Endothelial cell of umbilical vein (primary cell): ENCODE results near the gene MICALL2. TPM values are rescaled to one million over a fixed set of nuclear protein-coding genes. Genes with fewer than 3 reads are reported as not detected.

Experiments used
- BruUV-seq: library from RNA; stranded (reverse); fragments of 400-500 nt; replicated peaks from 2 replicates; lab custom pipeline; 2021; lab: Mats Ljungman, UMichigan
- CTCF ChIA-PET: fragments of 300-600, 350-600 bp; sonication (Branson Sonifier 250); formaldehyde crosslinking; loops from one replicate; lab custom pipeline; 2021; ENCODE audit warnings: antibody characterized with exemption, inconsistent platforms; lab: Charles Lee
- POLR2A ChIA-PET: fragments of 300-600, 350-600 bp; sonication (Branson Sonifier 250); formaldehyde crosslinking; loops from one replicate; lab custom pipeline; 2021; ENCODE audit warnings: antibody characterized with exemption, inconsistent platforms; lab: Charles Lee
- DNase-seq: peaks from one replicate; pipeline ENCODE4 v3.0.0-alpha.2; 2011; ENCODE audit warnings: low read depth, low spot score
- FAIRE-seq: peaks from 2 replicates; lab custom pipeline; 2011; peaks lifted over from hg19 to GRCh38; lab: Jason Lieb, UNC
- H2AFZ ChIP-seq: 2 replicates; pipeline ENCODE4 v1.6.0; 2012; ENCODE audit warnings: low read depth, low read length, control low read depth, inconsistent platforms
- H3K27ac ChIP-seq: 2 replicates; pipeline ENCODE4 v1.5.1; 2011; ENCODE audit warnings: low read depth, mild to moderate bottlenecking, control low read depth, low read length, moderate library complexity; ENCODE audit not compliant: insufficient read depth
- H3K27me3 ChIP-seq, 2 experiments: 2 replicates each; pipeline versions ENCODE4 v1.6.0 to v1.6.1; 2011; ENCODE audit warnings: low read length in 2 of 2, mixed read lengths in 1 of 2; ENCODE audit not compliant: control insufficient read depth in 2 of 2, insufficient read depth in 2 of 2
- H3K36me3 ChIP-seq, 2 experiments: 2 replicates in 1 of 2; 3 replicates in 1 of 2; pipeline ENCODE4 v1.5.1; 2011; ENCODE audit warnings: low read length in 2 of 2, mild to moderate bottlenecking in 1 of 2, moderate library complexity in 1 of 2; ENCODE audit not compliant: control insufficient read depth in 2 of 2, insufficient read depth in 2 of 2; ENCODE audit errors: extremely low read depth in 1 of 2
- H3K4me1 ChIP-seq: 3 replicates; pipeline ENCODE4 v1.5.1; 2011; ENCODE audit warnings: mild to moderate bottlenecking, low read length; ENCODE audit not compliant: control insufficient read depth, insufficient read depth; ENCODE audit errors: extremely low read depth
- H3K4me2 ChIP-seq: 2 replicates; pipeline ENCODE4 v1.6.1; 2011; ENCODE audit warnings: low read length, control low read depth, mixed read lengths; ENCODE audit not compliant: insufficient read depth
- H3K4me3 ChIP-seq, 3 experiments: fragments of 200-600 bp in 1 of 3; sonication (generic), shearing (Covaris generic) in 1 of 3; replicated peaks in 1 of 3; 2 replicates each; pipeline ENCODE4 v1.5.1; 2011 to 2016; ENCODE audit warnings: control low read depth in 3 of 3, low read length in 3 of 3, mild to moderate bottlenecking in 2 of 3, inconsistent platforms in 1 of 3, low read depth in 1 of 3, moderate library complexity in 1 of 3; ENCODE audit not compliant: insufficient read depth in 1 of 3
- H3K79me2 ChIP-seq: 2 replicates; pipeline ENCODE4 v1.6.0; 2012; ENCODE audit warnings: low read length, inconsistent platforms; ENCODE audit not compliant: control insufficient read depth, insufficient read depth
- H3K9ac ChIP-seq: replicated peaks from 2 replicates; pipeline ENCODE3; 2011; ENCODE audit warnings: low read length, control low read depth; ENCODE audit not compliant: insufficient read depth; ENCODE audit errors: extremely low read depth
- H3K9me1 ChIP-seq: replicated peaks from 3 replicates; pipeline ENCODE4 v1.6.0; 2011; ENCODE audit warnings: mild to moderate bottlenecking, low read length; ENCODE audit not compliant: control insufficient read depth, insufficient read depth; ENCODE audit errors: extremely low read depth
- H3K9me3 ChIP-seq: replicated peaks from 2 replicates; pipeline ENCODE4 v1.5.1; 2012; ENCODE audit warnings: low read length, inconsistent platforms; ENCODE audit not compliant: control insufficient read depth, insufficient read depth
- H4K20me1 ChIP-seq: replicated peaks from 2 replicates; pipeline ENCODE3; 2011; ENCODE audit warnings: mild to moderate bottlenecking, low read length; ENCODE audit not compliant: control insufficient read depth, insufficient read depth; ENCODE audit errors: extremely low read depth
- CTCF ChIP-seq, 2 donors: IDR thresholded peaks; 1 replicate in 1 of 2; 2 replicates in 1 of 2; pipeline ENCODE4 v1.5.1; 2011; ENCODE audit warnings: low read length in 2 of 2, mild to moderate bottlenecking in 2 of 2, moderate library complexity in 2 of 2, control low read depth in 1 of 2, inconsistent platforms in 1 of 2, low read depth in 1 of 2; ENCODE audit not compliant: insufficient read depth in 1 of 2; ENCODE audit errors: extremely low read depth in 1 of 2
- EZH2 ChIP-seq: IDR thresholded peaks from 2 replicates; pipeline ENCODE4 v1.6.1; 2012; ENCODE audit warnings: borderline replicate concordance, low read depth, mild to moderate bottlenecking, moderate library complexity, low read length, inconsistent platforms; ENCODE audit not compliant: severe bottlenecking
- FOS ChIP-seq: IDR thresholded peaks from 2 replicates; pipeline ENCODE4 v1.6.1; 2011; ENCODE audit warnings: mild to moderate bottlenecking, low read length, moderate library complexity, borderline replicate concordance; ENCODE audit not compliant: insufficient read depth
- GATA2 ChIP-seq: IDR thresholded peaks from 2 replicates; pipeline ENCODE4 v1.7.0; 2011; ENCODE audit warnings: low read depth, mild to moderate bottlenecking, moderate library complexity, mixed read lengths, low read length; ENCODE audit not compliant: insufficient read length, insufficient read depth
- JUN ChIP-seq: IDR thresholded peaks from 2 replicates; pipeline ENCODE4 v1.6.1; 2011; ENCODE audit warnings: borderline replicate concordance, low read depth; ENCODE audit not compliant: insufficient read length, insufficient read depth
- MAX ChIP-seq: IDR thresholded peaks from 2 replicates; pipeline ENCODE4 v1.6.1; 2011; ENCODE audit not compliant: insufficient read depth, insufficient read length
- MYC ChIP-seq: IDR thresholded peaks from one replicate; pipeline ENCODE4 v1.6.1; 2011; ENCODE audit warnings: mild to moderate bottlenecking, low read depth, low read length
- POLR2A ChIP-seq: IDR thresholded peaks from 2 replicates; pipeline ENCODE4 v1.6.1; 2012; ENCODE audit warnings: low read depth, mild to moderate bottlenecking, control low read depth, low read length
- POLR2AphosphoS5 ChIP-seq: IDR thresholded peaks from 2 replicates; pipeline ENCODE4 v1.6.1; 2012; ENCODE audit warnings: low read depth, mild to moderate bottlenecking, control low read depth, low read length, moderate library complexity; ENCODE audit not compliant: insufficient read depth
- dilution Hi-C: fragments of 300-500 bp; cut with MboI; formaldehyde crosslinking; loops from one replicate; pipeline ENCODE4 v1.15.0; 2019; ENCODE audit warnings: low sequenced_read_pairs; ENCODE audit not compliant: extremely low pct_ligation_motif_present
- intact Hi-C: fragments of 100-400 bp; cut with micrococcal nuclease; formaldehyde crosslinking; loops from one replicate; pipeline ENCODE4 v1.10.0; 2022
- polyA plus RNA-seq, 4 experiments: library from polyadenylated mRNA; depleted of rRNA in 3 of 4; stranded (reverse) in 3 of 4; unstranded in 1 of 4; fragments of >200 nt; gene quantifications; 2 replicates each; pipeline versions ENCODE4 v1.2.1 to v1.2.3, GENCODE V29; 2011 to 2012; ENCODE audit warnings: missing spikeins in 1 of 4
- total RNA-seq: library from RNA; stranded (reverse); gene quantifications from 2 replicates; pipeline ENCODE4 v1.2.3, GENCODE V29; 2021

Gene MICALL2
- total and polyA plus RNA-seq, 2 donors (not counting 3 experiments of a cell fraction or from before 2014, with no cell fraction given) = 29.8 to 46.3 TPM

GRCh38 chr7:1407892-1408291, 51.4 kb downstream of the MICALL2 start:
- H4K20me1 ChIP-seq = no peaks in the 10 kb centered on the region
- DNase-seq = no peak
- no peak overlapping the region for H3K27ac ChIP-seq
- no peak overlapping the region for H2AFZ ChIP-seq
- H3K9me3 ChIP-seq = no peaks in the 10 kb centered on the region
- FAIRE-seq = no peak
- no peak overlapping the region for H3K9ac ChIP-seq
- no TSS peak for BruUV-seq
- H3K79me2 ChIP-seq = no peaks in the 10 kb centered on the region
- H3K36me3 ChIP-seq = no peaks in the 10 kb centered on the region
- no peaks in the 10 kb centered on the region for H3K4me1 ChIP-seq
- ChIA-PET POLR2A (no interaction called here), CTCF (interaction anchor here (1.0 to 1.3 kb wide), 2 partner anchors 203 to 215 kb away, joined by 3 to 4 read pairs; no protein-coding TSS in a partner anchor)
- TF ChIP-seq MAX (no peak), JUN (no peak), POLR2AphosphoS5 (no peak), GATA2 (no peak)
- dilution Hi-C loops (no loop called here), intact Hi-C loops (no loop called here)
- H3K4me3 ChIP-seq = no peak overlapping the region
- H3K4me2 ChIP-seq = no peak overlapping the region
- no peaks in the 10 kb centered on the region for H3K9me1 ChIP-seq
- H3K27me3 ChIP-seq = peaks cover 3 to 5% of the 10 kb centered on the region in 2 experiments

GRCh38 chr7:1404898-1405548, 54.2 kb downstream of the MICALL2 start:
- no peak overlapping the region for H3K27ac ChIP-seq
- TF ChIP-seq POLR2A (no peak), FOS (no peak), GATA2 (no peak), POLR2AphosphoS5 (no peak), MAX (no peak), MYC (no peak), EZH2 (no peak), CTCF (IDR thresholded peaks at IDR 0.05; ENCODE audit: extremely low read depth in 1 of 2, insufficient read depth in 1 of 2, low read depth in 1 of 2, low read length in 2 of 2) (no peak), JUN (no peak)
- H3K36me3 ChIP-seq = no peaks in the 10 kb centered on the region
- no peak for DNase-seq
- CTCF ChIA-PET = interaction anchor here (1.0 to 3.8 kb wide), 4 partner anchors 8 to 179 kb away, joined by 4 to 28 read pairs (median 7); no protein-coding TSS in a partner anchor
- H2AFZ ChIP-seq = no peak overlapping the region
- no TSS peak for BruUV-seq
- no peaks in the 10 kb centered on the region for H3K9me1 ChIP-seq
- no peaks in the 10 kb centered on the region for H4K20me1 ChIP-seq
- no peak overlapping the region for H3K4me3 ChIP-seq
- no peak overlapping the region for H3K9ac ChIP-seq
- H3K4me1 ChIP-seq = no peaks in the 10 kb centered on the region
- intact Hi-C loops (no loop called here), dilution Hi-C loops (no loop called here)
- POLR2A ChIA-PET = no interaction called here
- H3K9me3 ChIP-seq = no peaks in the 10 kb centered on the region
- no peak for FAIRE-seq
- peaks cover 3 to 11% of the 10 kb centered on the region in 2 experiments for H3K27me3 ChIP-seq
- H3K4me2 ChIP-seq = no peak overlapping the region
- no peaks in the 10 kb centered on the region for H3K79me2 ChIP-seq
